HCT116 (cell line): ENCODE measurements around the gene ARAP1. TPM values are rescaled to one million over a fixed set of nuclear protein-coding genes. Genes with fewer than 3 reads are reported as not detected.

Source experiments
- ATAC-seq: fragments of 200-7000 bp; cut with Tn5 transposase; 2 replicates; pipeline ENCODE4 v1.9.1; 2020; ENCODE audit warnings: mild to moderate bottlenecking, moderate library complexity
- BruUV-seq: library from RNA; stranded (reverse); fragments of 400-500 nt; replicated peaks from 2 replicates; lab custom pipeline; 2021; lab: Mats Ljungman, UMichigan
- CTCF ChIA-PET: fragments of 300-600 bp; sonication (Branson Sonifier 250); formaldehyde crosslinking; loops from one replicate; lab custom pipeline; 2021; ENCODE audit warnings: antibody characterized with exemption; lab: Charles Lee
- POLR2A ChIA-PET: fragments of 300-600, 350-600 bp; sonication (Branson Sonifier 250); formaldehyde crosslinking; loops from one replicate; lab custom pipeline; 2021; ENCODE audit warnings: antibody characterized with exemption; lab: Charles Lee
- RAD21 ChIA-PET, 2 experiments: fragments of 300-600 bp; sonication (Branson Sonifier 250); formaldehyde crosslinking; loops; one replicate each; lab custom pipeline; 2023; ENCODE audit warnings: low total read pairs in 2 of 2; ENCODE audit not compliant: uncharacterized antibody in 2 of 2, unreplicated experiment in 2 of 2, low non-redundant PET in 1 of 2; lab: Charles Lee
- DNase-seq: peaks from one replicate; pipeline ENCODE4 v3.0.0-alpha.2; 2010; ENCODE audit warnings: low read depth, low spot score
- H2AFZ ChIP-seq: fragments of 200-600 bp; shearing (Covaris generic), sonication (generic); 2 replicates; pipeline ENCODE4 v1.6.1; 2017; ENCODE audit warnings: low read depth, mixed run types, mixed read lengths, antibody characterized with exemption, low read length; ENCODE audit not compliant: poor library complexity, severe bottlenecking
- H3K27ac ChIP-seq: 2 replicates; pipeline ENCODE4 v1.5.1; 2012; ENCODE audit warnings: low read depth, low read length
- H3K27me3 ChIP-seq: fragments of 200-600 bp; sonication (generic); 2 replicates; pipeline ENCODE4 v1.6.1; 2016; ENCODE audit warnings: mixed run types, low read length, mixed read lengths; ENCODE audit not compliant: insufficient read depth
- H3K36me3 ChIP-seq, 2 experiments: fragments of 200-500 bp in 1 of 2; fragments of 200-600 bp in 1 of 2; sonication (Bioruptor generic) in 1 of 2; sonication (generic) in 1 of 2; 2 replicates each; pipeline versions ENCODE4 v1.5.1 to v1.6.1; 2014 to 2016; ENCODE audit warnings: low read length in 2 of 2, inconsistent platforms in 1 of 2, mixed read lengths in 1 of 2, mixed run types in 1 of 2; ENCODE audit not compliant: insufficient read depth in 2 of 2, control insufficient read depth in 1 of 2
- H3K4me1 ChIP-seq, 2 experiments: fragments of 200-600 bp in 1 of 2; sonication (generic) in 1 of 2; 2 replicates each; pipeline versions ENCODE4 v1.5.1 to v1.6.1; 2012 to 2017; ENCODE audit warnings: low read length in 2 of 2, inconsistent platforms in 1 of 2, mild to moderate bottlenecking in 1 of 2, mixed read lengths in 1 of 2, mixed run types in 1 of 2, moderate library complexity in 1 of 2; ENCODE audit not compliant: insufficient read depth in 2 of 2, control insufficient read depth in 1 of 2
- H3K4me2 ChIP-seq: fragments of 200-600 bp; sonication (generic); 2 replicates; pipeline ENCODE4 v1.6.1; 2017; ENCODE audit warnings: mixed run types, low read length, mixed read lengths
- H3K4me3 ChIP-seq, 2 experiments: fragments of 200-600 bp in 1 of 2; sonication (generic) in 1 of 2; replicated peaks in 1 of 2; 2 replicates each; pipeline ENCODE4 v1.5.1; 2011 to 2016; ENCODE audit warnings: low read length in 2 of 2, control low read depth in 1 of 2, low read depth in 1 of 2, mild to moderate bottlenecking in 1 of 2, mixed read lengths in 1 of 2, mixed run types in 1 of 2
- H3K79me2 ChIP-seq: fragments of 200-600 bp; sonication (generic); 2 replicates; pipeline ENCODE4 v1.6.1; 2017; ENCODE audit warnings: mild to moderate bottlenecking, mixed run types, low read length, moderate library complexity, mixed read lengths; ENCODE audit not compliant: insufficient read depth
- H3K9ac ChIP-seq: fragments of 200-600 bp; sonication (generic); 2 replicates; pipeline ENCODE4 v1.6.1; 2016; ENCODE audit warnings: low read length, mixed read lengths
- H3K9me2 ChIP-seq: fragments of 200-600 bp; sonication (generic), shearing (Covaris generic); 2 replicates; pipeline ENCODE4 v1.6.1; 2017; ENCODE audit warnings: mixed run types, mild to moderate bottlenecking, moderate library complexity; ENCODE audit not compliant: insufficient read depth
- H3K9me3 ChIP-seq, 2 experiments: fragments of 200-500 bp in 1 of 2; fragments of 200-600 bp in 1 of 2; sonication (Bioruptor generic) in 1 of 2; sonication (generic) in 1 of 2; 2 replicates each; pipeline ENCODE4 v1.6.1; 2014 to 2017; ENCODE audit warnings: low read length in 2 of 2, mixed read lengths in 2 of 2, inconsistent platforms in 1 of 2, low read depth in 1 of 2, mild to moderate bottlenecking in 1 of 2, mixed run types in 1 of 2, moderate library complexity in 1 of 2; ENCODE audit not compliant: control insufficient read depth in 1 of 2, insufficient read depth in 1 of 2
- H4K20me1 ChIP-seq: fragments of 200-600 bp; sonication (generic), shearing (Covaris generic); 2 replicates; pipeline ENCODE4 v1.6.1; 2017; ENCODE audit warnings: mixed run types, mild to moderate bottlenecking, moderate library complexity; ENCODE audit not compliant: insufficient read depth
- ATF3 ChIP-seq: IDR thresholded peaks from 2 replicates; pipeline ENCODE4 v1.6.1; 2012
- CBX3 ChIP-seq: IDR thresholded peaks from 2 replicates; pipeline ENCODE4 v1.6.1; 2012; ENCODE audit warnings: low read depth
- CEBPB ChIP-seq: IDR thresholded peaks from 2 replicates; pipeline ENCODE4 v1.6.1; 2012; ENCODE audit warnings: low read depth
- ELF1 ChIP-seq: IDR thresholded peaks from 2 replicates; pipeline ENCODE4 v1.6.1; 2012; ENCODE audit warnings: low read depth, borderline replicate concordance
- FOSL1 ChIP-seq: IDR thresholded peaks from 2 replicates; pipeline ENCODE4 v1.6.1; 2012; ENCODE audit warnings: low read depth
- JUND ChIP-seq: IDR thresholded peaks from 2 replicates; pipeline ENCODE4 v1.6.1; 2012
- POLR2A ChIP-seq: IDR thresholded peaks from 2 replicates; pipeline ENCODE4 v1.7.0; 2011; ENCODE audit warnings: borderline replicate concordance; ENCODE audit not compliant: insufficient read depth, insufficient read length; ENCODE audit errors: extremely low read depth
- RAD21 ChIP-seq: IDR thresholded peaks from 2 replicates; pipeline ENCODE4 v1.6.1; 2012; ENCODE audit warnings: low read depth, mild to moderate bottlenecking
- intact Hi-C: fragments of 100-400 bp; cut with micrococcal nuclease; formaldehyde crosslinking; loops from 2 replicates; pipeline ENCODE4 v1.10.0; 2022
- total RNA-seq: library from RNA; stranded (reverse); gene quantifications from one replicate; pipeline ENCODE4 v1.2.1, GENCODE V29; 2021; ENCODE audit not compliant: unreplicated experiment
- TF ChIP-seq, protein P1 (sequence below): IDR thresholded peaks from 2 replicates; pipeline ENCODE4 v1.6.1; 2012; ENCODE audit warnings: low read depth

ARAP1 gene
- total RNA-seq, 1 experiment from 2014 or later, result 57.4 TPM

DNA sequence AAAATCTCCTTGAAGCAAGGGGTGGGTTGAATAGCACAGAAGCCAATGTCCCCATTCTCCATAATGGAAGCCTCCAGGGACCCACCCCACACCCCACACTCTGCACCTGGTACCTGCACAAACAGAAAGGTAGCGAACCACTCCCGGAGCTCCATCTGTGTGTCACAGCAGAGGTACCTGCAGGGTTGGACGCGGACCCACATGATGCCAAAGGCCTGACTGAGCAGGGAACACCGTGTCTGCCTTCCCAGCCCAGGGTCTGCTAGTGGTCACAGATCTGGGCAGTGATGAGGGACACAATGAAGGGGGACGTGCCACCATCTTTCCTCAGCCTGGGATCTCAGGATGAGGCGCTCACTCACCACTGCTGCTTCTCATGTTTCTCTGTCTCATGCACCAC is 64.9 kb downstream of the ARAP1 start:
- CTCF ChIA-PET, result no interaction called here

More for the DNA sequence above, 64.9 kb downstream of the ARAP1 start:
- H3K9me2 ChIP-seq, result no peaks in the 10 kb centered on the region
- H3K27ac ChIP-seq, result no peak overlapping the region
- no peak overlapping the region for H3K4me2 ChIP-seq
- intact Hi-C loops, result no loop called here
- TF ChIP-seq RAD21 (no peak), FOSL1 (no peak), ATF3 (no peak), POLR2A (no peak), CBX3 (no peak), ELF1 (no peak), JUND (no peak), CEBPB (no peak)
- TF ChIP-seq, protein P1, sequence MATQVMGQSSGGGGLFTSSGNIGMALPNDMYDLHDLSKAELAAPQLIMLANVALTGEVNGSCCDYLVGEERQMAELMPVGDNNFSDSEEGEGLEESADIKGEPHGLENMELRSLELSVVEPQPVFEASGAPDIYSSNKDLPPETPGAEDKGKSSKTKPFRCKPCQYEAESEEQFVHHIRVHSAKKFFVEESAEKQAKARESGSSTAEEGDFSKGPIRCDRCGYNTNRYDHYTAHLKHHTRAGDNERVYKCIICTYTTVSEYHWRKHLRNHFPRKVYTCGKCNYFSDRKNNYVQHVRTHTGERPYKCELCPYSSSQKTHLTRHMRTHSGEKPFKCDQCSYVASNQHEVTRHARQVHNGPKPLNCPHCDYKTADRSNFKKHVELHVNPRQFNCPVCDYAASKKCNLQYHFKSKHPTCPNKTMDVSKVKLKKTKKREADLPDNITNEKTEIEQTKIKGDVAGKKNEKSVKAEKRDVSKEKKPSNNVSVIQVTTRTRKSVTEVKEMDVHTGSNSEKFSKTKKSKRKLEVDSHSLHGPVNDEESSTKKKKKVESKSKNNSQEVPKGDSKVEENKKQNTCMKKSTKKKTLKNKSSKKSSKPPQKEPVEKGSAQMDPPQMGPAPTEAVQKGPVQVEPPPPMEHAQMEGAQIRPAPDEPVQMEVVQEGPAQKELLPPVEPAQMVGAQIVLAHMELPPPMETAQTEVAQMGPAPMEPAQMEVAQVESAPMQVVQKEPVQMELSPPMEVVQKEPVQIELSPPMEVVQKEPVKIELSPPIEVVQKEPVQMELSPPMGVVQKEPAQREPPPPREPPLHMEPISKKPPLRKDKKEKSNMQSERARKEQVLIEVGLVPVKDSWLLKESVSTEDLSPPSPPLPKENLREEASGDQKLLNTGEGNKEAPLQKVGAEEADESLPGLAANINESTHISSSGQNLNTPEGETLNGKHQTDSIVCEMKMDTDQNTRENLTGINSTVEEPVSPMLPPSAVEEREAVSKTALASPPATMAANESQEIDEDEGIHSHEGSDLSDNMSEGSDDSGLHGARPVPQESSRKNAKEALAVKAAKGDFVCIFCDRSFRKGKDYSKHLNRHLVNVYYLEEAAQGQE, result no peak
- RAD21 ChIA-PET, result no interaction called here
- no peak overlapping the region for H3K9ac ChIP-seq
- H3K4me3 ChIP-seq, result no peak overlapping the region
- ATAC-seq, result no peak
- no peaks in the 10 kb centered on the region for H3K27me3 ChIP-seq
- no peak overlapping the region for H2AFZ ChIP-seq
- H3K79me2 ChIP-seq, result no peaks in the 10 kb centered on the region
- no peak for DNase-seq
- POLR2A ChIA-PET, result no interaction called here
- BruUV-seq, result no TSS peak
- H3K4me1 ChIP-seq, result peaks cover 0 to 13% of the 10 kb centered on the region in 2 experiments; a peak in 3 of 4 replicates
- no peaks in the 10 kb centered on the region for H3K9me3 ChIP-seq
- H4K20me1 ChIP-seq, result no peaks in the 10 kb centered on the region
- 0 out of 4 replicates have a peak, but pooled peaks cover 0 to 3% of the 10 kb centered on the region in 2 experiments for H3K36me3 ChIP-seq
